Activated CD4-positive, alpha-beta T cell treated with anti-CD3 and anti-CD28 coated beads, Interleukin-2, amount 50 U/mL, for 24 hours (primary cell): Measurements from ENCODE around the gene OLFML1.

Source experiments
- DNase-seq, 2 donors: peaks; one replicate each; pipeline ENCODE4 v3.0.0-alpha.2; 2020; ENCODE audit warnings: low read depth in 1 of 2, low spot score in 1 of 2

OLFML1 gene

GRCh38 chr11:7531011-7531410 lies 45.7 kb downstream of the OLFML1 start:
- no peak for DNase-seq

DNA sequence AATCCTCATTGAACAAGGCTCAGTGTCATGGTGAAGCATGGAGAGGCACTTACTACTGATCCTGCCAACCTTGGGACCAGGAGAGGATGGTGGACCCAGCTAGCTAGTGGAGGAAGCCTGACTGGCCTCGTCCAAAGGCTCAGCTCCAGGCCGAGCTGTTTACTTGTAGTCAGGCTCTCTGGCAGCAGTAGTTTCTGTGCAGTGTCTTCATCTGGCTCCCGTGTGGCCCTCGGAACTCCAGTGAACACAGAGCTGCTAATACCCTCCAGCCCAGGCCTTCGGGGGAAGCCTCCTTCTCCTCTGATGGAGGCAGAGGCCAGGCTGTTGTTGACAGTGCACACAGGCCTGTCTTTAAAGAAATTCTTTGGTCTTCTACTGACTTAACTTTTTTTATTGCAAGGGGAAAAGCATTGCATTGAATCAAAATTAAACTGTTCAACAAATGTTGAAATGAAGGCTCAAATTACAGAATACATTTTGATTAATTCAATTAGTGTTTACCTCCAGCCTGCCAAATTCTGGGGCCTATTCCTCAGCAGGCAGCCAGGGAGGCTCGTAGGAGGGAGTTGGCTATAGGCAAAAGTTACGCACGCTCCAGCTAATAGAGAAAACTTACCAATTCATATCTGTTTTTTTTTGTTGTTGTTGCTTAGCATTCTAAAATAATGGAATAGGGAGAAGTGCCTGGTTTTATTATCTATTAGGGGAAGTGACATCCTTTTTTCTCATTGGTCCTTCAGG lies 47.3 kb downstream of the OLFML1 start:
- no peak for DNase-seq

- no peak for DNase-seq
Measured at GRCh38 chr11:7533199-7534041, 48.1 kb downstream of the OLFML1 start.

GRCh38 chr11:7534042-7534378 lies 48.7 kb downstream of the OLFML1 start:
- no peak for DNase-seq

DNA sequence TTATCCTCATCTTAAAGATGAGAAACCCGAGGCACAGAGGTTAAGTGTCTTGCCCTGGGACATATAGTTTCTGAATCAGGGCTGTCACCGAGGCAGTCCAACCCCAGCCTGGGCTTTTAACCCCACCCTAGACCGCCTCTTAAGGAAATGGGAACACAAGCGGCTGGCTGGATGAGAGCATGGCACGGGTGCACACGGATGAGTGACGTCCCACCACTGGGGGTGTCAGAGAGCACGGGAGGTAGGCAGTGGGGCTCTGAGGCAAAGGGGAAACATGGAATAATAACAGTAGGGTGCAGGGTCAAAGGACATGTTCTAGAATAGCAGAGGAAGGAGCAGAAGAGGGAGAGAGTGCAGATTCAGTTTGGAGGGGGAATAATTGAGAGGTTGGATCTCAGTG lies 50.8 kb downstream of the OLFML1 start:
- no peak for DNase-seq

DNA sequence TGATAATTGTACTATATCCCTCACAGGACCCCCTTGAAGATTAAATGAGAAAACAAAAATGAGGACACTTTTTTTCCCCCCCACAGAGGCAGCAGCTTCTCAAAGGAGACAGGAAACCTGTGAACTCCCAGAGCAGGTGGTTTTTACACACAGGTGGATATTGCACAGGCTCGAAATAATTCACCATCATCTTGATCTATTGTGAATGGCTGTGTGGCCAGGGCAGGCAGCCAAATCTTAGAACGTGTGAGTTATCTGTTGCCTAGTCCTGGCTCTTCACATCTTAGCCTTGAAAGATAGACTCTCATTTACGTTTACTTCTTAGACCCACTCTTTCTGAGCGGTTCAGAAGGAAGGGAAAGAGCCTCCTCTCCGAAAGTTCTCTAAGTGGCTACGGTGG lies 52.0 kb downstream of the OLFML1 start:
- DNase-seq: no peak

- DNase-seq: no peak
Measured at GRCh38 chr11:7538031-7538430, 52.7 kb downstream of the OLFML1 start.

GRCh38 chr11:7538466-7539454 lies 53.5 kb downstream of the OLFML1 start:
- DNase-seq: no peak

- no peak for DNase-seq
Measured at GRCh38 chr11:7540830-7541555, 55.7 kb downstream of the OLFML1 start.

DNA sequence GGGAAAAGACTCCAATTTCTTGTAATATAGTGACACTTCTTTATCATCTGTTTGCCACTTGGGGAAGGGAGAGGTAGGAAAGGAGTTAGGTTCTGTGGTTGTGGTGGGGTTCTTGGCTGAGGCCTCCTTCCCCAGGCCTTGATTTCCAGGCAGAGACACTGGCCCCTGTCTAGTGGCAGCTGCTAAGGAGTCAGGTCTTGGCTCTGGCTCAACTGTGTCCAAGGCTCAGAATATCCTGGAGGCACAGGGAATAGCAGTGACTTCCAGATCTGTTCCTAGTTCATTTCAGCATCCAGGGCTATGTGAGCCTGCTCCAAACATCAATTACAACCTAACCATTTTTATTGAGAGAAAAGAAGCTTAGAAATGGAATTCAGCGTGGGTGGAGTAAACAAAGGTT lies 58.0 kb downstream of the OLFML1 start:
- no peak for DNase-seq

DNA sequence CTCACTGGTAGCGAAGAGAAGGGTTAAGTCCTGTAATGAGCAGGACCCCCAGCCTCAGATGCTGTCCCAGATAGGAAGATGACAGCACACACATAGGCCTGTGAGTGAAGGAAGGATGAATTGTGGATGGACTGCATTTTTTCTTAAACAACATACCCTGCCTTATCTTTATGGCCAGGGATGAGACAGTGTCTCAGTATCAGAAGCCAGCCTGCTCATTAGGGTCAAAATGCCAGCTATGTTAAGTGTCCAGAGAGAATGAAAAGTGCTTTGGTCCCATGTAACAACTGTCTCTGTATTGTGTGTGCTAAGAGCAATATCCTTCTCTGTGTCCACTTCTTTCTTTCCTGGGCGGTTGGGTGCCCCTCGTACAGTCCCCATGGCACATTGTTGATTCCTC lies 58.7 kb downstream of the OLFML1 start:
- DNase-seq: no peak

GRCh38 chr11:7545611-7546010 lies 60.3 kb downstream of the OLFML1 start:
- no peak for DNase-seq

DNA sequence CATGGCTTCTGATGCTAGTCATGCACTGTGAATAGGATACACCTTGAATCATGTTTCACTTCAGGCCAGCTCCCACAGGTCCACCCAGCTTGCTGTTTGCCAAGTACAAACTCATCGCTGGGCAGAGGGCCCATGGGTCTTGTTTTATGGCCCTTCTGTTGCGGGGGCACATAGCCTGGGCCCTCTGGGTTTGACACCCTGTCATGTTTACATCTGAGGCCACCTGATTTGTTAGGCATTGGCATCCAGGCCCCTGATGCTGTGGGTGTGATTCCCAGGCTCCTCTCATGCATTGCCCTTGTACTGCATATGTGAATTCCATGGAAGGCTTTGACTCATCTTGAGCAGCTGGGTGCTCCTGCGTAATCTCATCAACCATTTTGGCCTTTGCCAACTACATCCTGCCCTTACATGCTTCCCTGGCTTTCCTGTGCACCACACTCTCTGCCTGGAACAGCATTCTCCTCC lies 61.1 kb downstream of the OLFML1 start:
- no peak for DNase-seq

GRCh38 chr11:7547687-7548086 lies 62.4 kb downstream of the OLFML1 start:
- no peak for DNase-seq

GRCh38 chr11:7548659-7549274 lies 63.5 kb downstream of the OLFML1 start:
- DNase-seq: no peak

DNA sequence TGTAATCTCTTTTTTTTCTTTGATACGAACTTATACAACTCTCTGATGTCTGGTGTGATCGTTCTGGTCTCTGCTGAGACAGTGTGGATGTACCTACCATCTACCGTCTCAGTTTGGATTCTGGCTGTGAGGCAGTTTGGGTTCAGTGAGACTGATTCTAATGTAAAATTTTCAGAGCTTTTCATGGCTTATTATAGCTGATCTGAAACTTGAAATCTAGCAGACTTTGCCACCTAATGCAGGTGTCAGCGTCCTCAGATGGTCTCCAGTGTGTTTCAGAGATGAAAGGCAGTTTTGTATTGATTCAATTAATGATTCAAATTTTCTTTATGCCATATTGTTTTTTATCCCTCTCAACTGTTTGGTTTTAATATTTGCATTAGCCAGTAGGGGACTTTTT lies 64.4 kb downstream of the OLFML1 start:
- DNase-seq: no peak

- DNase-seq: no peak
Measured at GRCh38 chr11:7551571-7551970, 66.3 kb downstream of the OLFML1 start.

DNA sequence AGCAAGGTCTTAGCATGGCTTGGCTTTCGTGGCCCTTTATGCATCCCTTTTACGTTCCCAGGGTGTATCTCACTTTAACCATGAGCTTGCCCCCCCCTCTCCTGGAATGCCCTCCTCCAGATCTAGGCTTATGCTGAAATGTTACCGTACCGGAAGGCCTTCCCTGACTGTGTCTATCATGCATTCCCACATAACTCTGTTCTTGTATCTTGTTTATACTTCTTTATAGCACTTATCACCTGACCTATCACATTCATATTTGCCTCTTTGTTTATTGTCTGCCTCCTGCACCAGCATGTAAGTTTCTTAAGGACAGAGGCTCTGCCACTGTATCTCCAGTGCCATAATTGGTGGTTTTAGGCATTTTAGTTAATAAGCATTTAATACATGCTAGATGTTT lies 67.4 kb downstream of the OLFML1 start:
- no peak for DNase-seq

GRCh38 chr11:7555052-7555699 lies 69.9 kb downstream of the OLFML1 start:
- no peak for DNase-seq

GRCh38 chr11:7558046-7558445 lies 72.7 kb downstream of the OLFML1 start:
- DNase-seq: no peak
